Upper lobe of left lung (tissue), 6 donors: ENCODE results near the gene C2orf80. TPM values are rescaled to one million over a fixed set of nuclear protein-coding genes. Genes with fewer than 3 reads are reported as not detected.

Source experiments
- ATAC-seq, 2 donors: fragments of 200-7000 bp; cut with Tn5 transposase; one replicate each; pipeline ENCODE4 v1.9.1; 2022; ENCODE audit warnings: mild to moderate bottlenecking in 2 of 2, moderate library complexity in 2 of 2; ENCODE audit not compliant: low FRiP score in 2 of 2
- DNase-seq, 2 donors: peaks; one replicate each; pipeline ENCODE4 v3.0.0-alpha.2; 2019 to 2020
- H3K27ac ChIP-seq, 4 donors: fragments of 200-600 bp; sonication (generic); one replicate each; pipeline ENCODE4 v1.5.1; 2016 to 2019
- H3K27me3 ChIP-seq, 4 donors: fragments of 200-600 bp; sonication (generic); one replicate each; pipeline ENCODE4 v1.5.1; 2017 to 2019
- H3K36me3 ChIP-seq, 4 donors: fragments of 200-600 bp; sonication (generic); one replicate each; pipeline ENCODE4 v1.5.1; 2016 to 2019
- H3K4me1 ChIP-seq, 4 donors: fragments of 200-600 bp; sonication (generic); one replicate each; pipeline ENCODE4 v1.5.1; 2018 to 2019
- H3K4me3 ChIP-seq, 4 donors: fragments of 200-600 bp; sonication (generic); one replicate each; pipeline ENCODE4 v1.5.1; 2017 to 2019; ENCODE audit warnings: mild to moderate bottlenecking in 2 of 4, moderate library complexity in 1 of 4
- H3K9me3 ChIP-seq, 4 donors: fragments of 200-600 bp; sonication (generic); one replicate each; pipeline ENCODE4 v1.5.1; 2018 to 2019
- CTCF ChIP-seq, 6 experiments: fragments of 450-650 bp in 4 of 6; fragments of 200-600 bp in 2 of 6; sonication (generic) in 2 of 6; IDR thresholded peaks; one replicate each; pipeline ENCODE4 v1.5.1; 2016 to 2019; ENCODE audit warnings: antibody characterized with exemption in 6 of 6
- EP300 ChIP-seq, 4 donors: sonication (generic); formaldehyde crosslinking; IDR thresholded peaks; one replicate each; pipeline ENCODE4 v1.5.1; 2017; ENCODE audit warnings: antibody characterized with exemption in 4 of 4, control low read depth in 2 of 4
- POLR2A ChIP-seq, 4 donors: fragments of 450-650 bp; IDR thresholded peaks; one replicate each; pipeline ENCODE4 v1.5.1; 2016 to 2017; ENCODE audit warnings: antibody characterized with exemption in 4 of 4, mild to moderate bottlenecking in 2 of 4
- POLR2AphosphoS5 ChIP-seq, 2 donors: sonication (generic); formaldehyde crosslinking; IDR thresholded peaks; one replicate each; pipeline ENCODE4 v1.5.1; 2017; ENCODE audit warnings: antibody characterized with exemption in 2 of 2
- WGBS, 2 donors: methylation state at CpG; one replicate each; pipeline ENCODE4 v1.1.5; 2017 to 2018; 5-methylcytosine and 5-hydroxymethylcytosine counted together
- total RNA-seq, 6 donors: library from RNA; depleted of rRNA in 4 of 6; stranded (reverse); fragments of >200 nt in 4 of 6; gene quantifications; one replicate each; pipeline versions ENCODE4 v1.1.0 to v1.2.1, GENCODE V29; 2016 to 2021
- donor health status: DM: no; HTN: no; CAD: no; lungs with moderate emphysema.
- donor health status: DM: no; HTN: yes; CAD: no; lungs with severe emphysema.

Gene C2orf80
- total RNA-seq, 6 donors from 2014 or later = not detected

- WGBS, 2 donors = 37 to 39% methylated on average over 7 of the region's 7 CpGs
- Histone ChIP-seq H3K4me1 (peaks cover 2 to 7% (median 5%) of the 10 kb centered on the region in 4 donors), H3K36me3 (no peaks in the 10 kb centered on the region), H3K27ac (no peak overlapping the region), H3K27me3 (no peaks in the 10 kb centered on the region), H3K9me3 (no peaks in the 10 kb centered on the region), H3K4me3 (no peak overlapping the region)
- DNase-seq (peak in 1 of 2 donors; percentile 38), ATAC-seq (no peak)
- TF ChIP-seq EP300 (IDR thresholded peaks at IDR 0.05) = no peak
- TF ChIP-seq POLR2A (IDR thresholded peaks at IDR 0.05) = no peak
- TF ChIP-seq CTCF (IDR thresholded peaks at IDR 0.05) = no peak
- TF ChIP-seq POLR2AphosphoS5 (IDR thresholded peaks at IDR 0.05) = no peak
Measured at GRCh38 chr2:208183526-208183925, 6.3 kb downstream of the C2orf80 start.

- Histone ChIP-seq H3K27me3 (no peaks in the 10 kb centered on the region), H3K27ac (no peak overlapping the region), H3K9me3 (no peaks in the 10 kb centered on the region), H3K4me3 (no peak overlapping the region), H3K36me3 (no peaks in the 10 kb centered on the region), H3K4me1 (peaks cover 3 to 7% (median 5%) of the 10 kb centered on the region in 4 donors)
- no peak for DNase-seq
- WGBS, 2 donors = 83 to 90% methylated on average over 3 of the region's 3 CpGs
- TF ChIP-seq EP300 (IDR thresholded peaks at IDR 0.05) (no peak), POLR2AphosphoS5 (IDR thresholded peaks at IDR 0.05) (no peak), CTCF (IDR thresholded peaks at IDR 0.05) (no peak), POLR2A (IDR thresholded peaks at IDR 0.05) (no peak)
- no peak for ATAC-seq
Measured at GRCh38 chr2:208182835-208183234, 7.0 kb downstream of the C2orf80 start.

GRCh38 chr2:208179028-208179609, 10.7 kb downstream of the C2orf80 start:
- Histone ChIP-seq H3K27me3 (no peaks in the 10 kb centered on the region), H3K27ac (peak overlapping the region in 1 of 4 donors; percentile 11), H3K4me3 (no peak overlapping the region), H3K9me3 (no peaks in the 10 kb centered on the region), H3K36me3 (no peaks in the 10 kb centered on the region), H3K4me1 (peaks cover 5 to 9% (median 6%) of the 10 kb centered on the region in 4 donors)
- 33 to 45% methylated on average over 4 of the region's 4 CpGs for WGBS, 2 donors
- TF ChIP-seq EP300 (IDR thresholded peaks at IDR 0.05) (peak in 1 of 4 donors; percentile 70), CTCF (IDR thresholded peaks at IDR 0.05) (no peak), POLR2AphosphoS5 (IDR thresholded peaks at IDR 0.05) (peak in 1 of 2 donors; percentile 41)
- DNase-seq (peak; percentile 20 to 86), ATAC-seq (peak in 1 of 2 donors; percentile 75)

GRCh38 chr2:208175840-208176153, 14.0 kb downstream of the C2orf80 start:
- Histone ChIP-seq H3K9me3 (no peaks in the 10 kb centered on the region), H3K36me3 (no peaks in the 10 kb centered on the region), H3K4me1 (peaks cover 0 to 7% (median 3%) of the 10 kb centered on the region in 4 donors), H3K27me3 (no peaks in the 10 kb centered on the region), H3K4me3 (no peak overlapping the region), H3K27ac (no peak overlapping the region)
- WGBS, 2 donors = 75 to 79% methylated on average over 6 of the region's 6 CpGs
- no peak for DNase-seq
- no peak for TF ChIP-seq CTCF (IDR thresholded peaks at IDR 0.05)
- TF ChIP-seq POLR2AphosphoS5 (IDR thresholded peaks at IDR 0.05) = no peak
- TF ChIP-seq POLR2A (IDR thresholded peaks at IDR 0.05) = no peak
- no peak for TF ChIP-seq EP300 (IDR thresholded peaks at IDR 0.05)
- ATAC-seq = no peak
